Vagina (tissue), 2 donors: ENCODE results near the gene LMO3. TPM values are rescaled to one million over a fixed set of nuclear protein-coding genes. Genes with fewer than 3 reads are reported as not detected.
A peak's percentile ranks its signal among the peaks of the same experiment; 100 is the strongest.

Experiments
- DNase-seq, 2 donors: peaks; one replicate each; pipeline ENCODE4 v3.0.0-alpha.2; 2017; ENCODE audit errors: extremely low spot score in 2 of 2
- H3K27ac ChIP-seq: fragments of 200-600 bp; sonication (generic); one replicate; pipeline ENCODE4 v1.5.1; 2019
- H3K27me3 ChIP-seq: fragments of 200-600 bp; sonication (generic); one replicate; pipeline ENCODE4 v1.5.1; 2019
- H3K36me3 ChIP-seq, 2 donors: fragments of 200-600 bp; sonication (generic); one replicate each; pipeline ENCODE4 v1.5.1; 2017 to 2019
- H3K4me1 ChIP-seq: fragments of 200-600 bp; sonication (generic); one replicate; pipeline ENCODE4 v1.5.1; 2019
- H3K4me3 ChIP-seq, 2 donors: fragments of 200-600 bp; sonication (generic); 1 replicate in 1 of 2; 2 replicates in 1 of 2; pipeline ENCODE4 v1.5.1; 2016 to 2019
- H3K9me3 ChIP-seq: fragments of 200-600 bp; sonication (generic); one replicate; pipeline ENCODE4 v1.5.1; 2019
- POLR2A ChIP-seq, 2 donors: fragments of 450-650 bp; IDR thresholded peaks; one replicate each; pipeline ENCODE4 v1.6.1; 2017; ENCODE audit warnings: antibody characterized with exemption in 2 of 2, mild to moderate bottlenecking in 2 of 2, moderate library complexity in 2 of 2
- POLR2AphosphoS5 ChIP-seq, 2 donors: sonication (generic); formaldehyde crosslinking; IDR thresholded peaks; one replicate each; pipeline ENCODE4 v1.9.0; 2017; ENCODE audit warnings: antibody characterized with exemption in 2 of 2, mild to moderate bottlenecking in 2 of 2, low read depth in 1 of 2; ENCODE audit not compliant: insufficient read depth in 1 of 2
- intact Hi-C: fragments of 100-400 bp; cut with DNase I; formaldehyde crosslinking; loops from one replicate; pipeline ENCODE4 v1.15.1; 2023
- total RNA-seq: library from RNA; depleted of rRNA; stranded (reverse); fragments of >200 nt; gene quantifications from one replicate; pipeline ENCODE4 v1.2.3, GENCODE V29; 2016
- TF ChIP-seq, protein P1 (sequence below), 3 experiments: fragments of 450-650 bp in 2 of 3; fragments of 200-600 bp in 1 of 3; sonication (generic) in 1 of 3; IDR thresholded peaks; one replicate each; pipeline ENCODE4 v1.5.1; 2017 to 2019; ENCODE audit warnings: antibody characterized with exemption in 3 of 3, mild to moderate bottlenecking in 2 of 3, moderate library complexity in 2 of 3

Gene LMO3
- total RNA-seq, 1 donor from 2014 or later = 73.7 TPM

- no peak overlapping the region for H3K4me3 ChIP-seq
- H3K9me3 ChIP-seq = no peaks in the 10 kb centered on the region
- intact Hi-C loops = no loop called here
- DNase-seq = no peak
- no peaks in the 10 kb centered on the region for H3K36me3 ChIP-seq
- H3K27me3 ChIP-seq = no peaks in the 10 kb centered on the region
- no peak for TF ChIP-seq POLR2A (IDR thresholded peaks at IDR 0.05)
- TF ChIP-seq, protein P1, sequence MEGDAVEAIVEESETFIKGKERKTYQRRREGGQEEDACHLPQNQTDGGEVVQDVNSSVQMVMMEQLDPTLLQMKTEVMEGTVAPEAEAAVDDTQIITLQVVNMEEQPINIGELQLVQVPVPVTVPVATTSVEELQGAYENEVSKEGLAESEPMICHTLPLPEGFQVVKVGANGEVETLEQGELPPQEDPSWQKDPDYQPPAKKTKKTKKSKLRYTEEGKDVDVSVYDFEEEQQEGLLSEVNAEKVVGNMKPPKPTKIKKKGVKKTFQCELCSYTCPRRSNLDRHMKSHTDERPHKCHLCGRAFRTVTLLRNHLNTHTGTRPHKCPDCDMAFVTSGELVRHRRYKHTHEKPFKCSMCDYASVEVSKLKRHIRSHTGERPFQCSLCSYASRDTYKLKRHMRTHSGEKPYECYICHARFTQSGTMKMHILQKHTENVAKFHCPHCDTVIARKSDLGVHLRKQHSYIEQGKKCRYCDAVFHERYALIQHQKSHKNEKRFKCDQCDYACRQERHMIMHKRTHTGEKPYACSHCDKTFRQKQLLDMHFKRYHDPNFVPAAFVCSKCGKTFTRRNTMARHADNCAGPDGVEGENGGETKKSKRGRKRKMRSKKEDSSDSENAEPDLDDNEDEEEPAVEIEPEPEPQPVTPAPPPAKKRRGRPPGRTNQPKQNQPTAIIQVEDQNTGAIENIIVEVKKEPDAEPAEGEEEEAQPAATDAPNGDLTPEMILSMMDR (IDR thresholded peaks at IDR 0.05) = no peak
- TF ChIP-seq POLR2AphosphoS5 (IDR thresholded peaks at IDR 0.05; ENCODE audit: insufficient read depth in 1 of 2, low read depth in 1 of 2) = no peak
- no peak overlapping the region for H3K27ac ChIP-seq
- no peaks in the 10 kb centered on the region for H3K4me1 ChIP-seq
These were observed 75.6 kb downstream of the LMO3 start for GRCh38 chr12:16530268-16530850.

DNA sequence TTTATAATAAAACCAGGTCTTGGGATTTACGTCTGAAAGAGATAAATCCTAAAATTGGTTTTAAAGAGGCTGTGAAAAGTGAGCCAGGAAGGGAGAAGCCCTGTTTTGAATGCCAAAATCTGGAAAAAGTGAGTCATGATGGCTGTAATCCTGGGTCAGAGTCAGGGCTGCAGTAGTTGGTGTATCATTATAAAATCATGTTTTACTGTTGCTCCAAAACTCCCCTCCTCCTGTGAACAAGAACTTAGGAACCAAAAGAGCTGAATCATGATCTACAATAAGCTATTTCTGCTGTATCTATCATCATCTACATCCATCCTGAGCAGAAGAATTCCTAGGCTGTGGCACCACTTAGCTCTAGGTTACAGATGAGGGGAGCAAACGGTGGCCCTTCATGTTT, 79.3 kb downstream of the LMO3 start:
- intact Hi-C loops = no loop called here
- H3K27me3 ChIP-seq = no peaks in the 10 kb centered on the region
- TF ChIP-seq POLR2AphosphoS5 (IDR thresholded peaks at IDR 0.05; ENCODE audit: insufficient read depth in 1 of 2, low read depth in 1 of 2) = peak in 1 of 2 donors; percentile 63
- TF ChIP-seq, protein P1 (IDR thresholded peaks at IDR 0.05) = no peak
- TF ChIP-seq POLR2A (IDR thresholded peaks at IDR 0.05) = no peak
- no peak for DNase-seq
- no peaks in the 10 kb centered on the region for H3K4me1 ChIP-seq
- no peaks in the 10 kb centered on the region for H3K36me3 ChIP-seq
- no peak overlapping the region for H3K4me3 ChIP-seq
- H3K9me3 ChIP-seq = no peaks in the 10 kb centered on the region
- peak overlapping the region; percentile 39 for H3K27ac ChIP-seq

DNA sequence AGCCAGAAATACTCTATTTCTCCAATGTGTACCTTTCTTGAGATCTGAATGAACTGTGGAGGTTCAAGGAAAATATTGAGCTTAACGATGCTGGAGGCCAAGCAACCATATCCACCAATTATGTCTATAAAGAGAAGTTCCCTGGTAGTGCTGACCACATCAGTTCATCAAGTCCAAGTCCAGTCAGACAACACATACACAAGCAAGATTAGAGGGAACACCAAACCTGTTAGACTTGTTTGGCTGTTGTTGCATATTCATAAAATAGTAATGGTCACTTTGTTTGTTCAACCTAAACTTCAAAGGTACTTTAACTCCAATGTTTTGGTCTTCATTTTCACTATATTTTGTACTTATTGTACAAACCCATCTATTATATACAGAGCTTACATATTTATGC, 81.6 kb downstream of the LMO3 start:
- no peaks in the 10 kb centered on the region for H3K9me3 ChIP-seq
- H3K27me3 ChIP-seq = no peaks in the 10 kb centered on the region
- H3K27ac ChIP-seq = no peak overlapping the region
- no peak for DNase-seq
- H3K36me3 ChIP-seq = no peaks in the 10 kb centered on the region
- no peak overlapping the region for H3K4me3 ChIP-seq
- TF ChIP-seq POLR2AphosphoS5 (IDR thresholded peaks at IDR 0.05; ENCODE audit: insufficient read depth in 1 of 2, low read depth in 1 of 2) (no peak), POLR2A (IDR thresholded peaks at IDR 0.05) (no peak)
- TF ChIP-seq, protein P1 (IDR thresholded peaks at IDR 0.05) = no peak
- H3K4me1 ChIP-seq = no peaks in the 10 kb centered on the region
- intact Hi-C loops = no loop called here

DNA sequence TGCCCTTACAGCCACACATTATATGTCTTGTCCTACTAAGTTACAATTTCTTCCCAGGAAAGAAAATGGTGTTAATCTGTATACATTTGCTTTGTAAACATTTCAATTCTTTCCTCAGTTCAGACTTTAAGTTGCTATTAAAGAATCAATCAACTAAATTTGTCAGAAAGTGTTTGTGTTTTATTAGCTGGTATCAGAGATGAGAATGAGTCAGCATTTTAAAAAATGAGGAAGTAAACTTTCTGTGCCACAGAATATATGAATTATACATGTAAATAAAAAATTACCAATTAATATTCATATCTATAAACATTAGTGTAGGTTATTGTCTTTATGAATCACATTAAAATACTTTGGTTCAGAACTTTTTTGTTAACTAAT, 82.0 kb downstream of the LMO3 start:
- intact Hi-C loops = no loop called here
- Histone ChIP-seq H3K27ac (no peak overlapping the region), H3K27me3 (no peaks in the 10 kb centered on the region), H3K4me3 (no peak overlapping the region), H3K9me3 (no peaks in the 10 kb centered on the region), H3K36me3 (no peaks in the 10 kb centered on the region), H3K4me1 (no peaks in the 10 kb centered on the region)
- TF ChIP-seq POLR2A (IDR thresholded peaks at IDR 0.05) = no peak
- TF ChIP-seq POLR2AphosphoS5 (IDR thresholded peaks at IDR 0.05; ENCODE audit: insufficient read depth in 1 of 2, low read depth in 1 of 2) = no peak
- TF ChIP-seq, protein P1 (IDR thresholded peaks at IDR 0.05) = no peak
- no peak for DNase-seq

GRCh38 chr12:16523284-16523950, 82.5 kb downstream of the LMO3 start:
- TF ChIP-seq POLR2A (IDR thresholded peaks at IDR 0.05) (no peak), POLR2AphosphoS5 (IDR thresholded peaks at IDR 0.05; ENCODE audit: insufficient read depth in 1 of 2, low read depth in 1 of 2) (no peak)
- TF ChIP-seq, protein P1 (IDR thresholded peaks at IDR 0.05) = no peak
- H3K9me3 ChIP-seq = no peaks in the 10 kb centered on the region
- intact Hi-C loops = no loop called here
- DNase-seq = no peak
- no peak overlapping the region for H3K27ac ChIP-seq
- no peaks in the 10 kb centered on the region for H3K36me3 ChIP-seq
- H3K4me1 ChIP-seq = no peaks in the 10 kb centered on the region
- no peak overlapping the region for H3K4me3 ChIP-seq
- no peaks in the 10 kb centered on the region for H3K27me3 ChIP-seq
